Adrenal gland (tissue), 5 donors: ENCODE data around the gene MILR1.

ENCODE experiments used
- POLR2A ChIP-seq, 2 donors: fragments of 450-650 bp; IDR thresholded peaks; one replicate each; pipeline ENCODE4 v1.6.1; 2017; ENCODE audit warnings: antibody characterized with exemption in 2 of 2, mild to moderate bottlenecking in 2 of 2, moderate library complexity in 1 of 2
- TF ChIP-seq, protein P1 (sequence below), 6 experiments: fragments of 450-650 bp in 4 of 6; fragments of 200-600 bp in 2 of 6; sonication (generic) in 1 of 6; IDR thresholded peaks; 1 replicate in 5 of 6; 2 replicates in 1 of 6; pipeline versions ENCODE4 v1.5.1 to v1.8.0; 2016 to 2021; ENCODE audit warnings: antibody characterized with exemption in 6 of 6, mild to moderate bottlenecking in 2 of 6, moderate library complexity in 1 of 6
- donor health status: DM: no; HTN: no; CAD: no.

DNA sequence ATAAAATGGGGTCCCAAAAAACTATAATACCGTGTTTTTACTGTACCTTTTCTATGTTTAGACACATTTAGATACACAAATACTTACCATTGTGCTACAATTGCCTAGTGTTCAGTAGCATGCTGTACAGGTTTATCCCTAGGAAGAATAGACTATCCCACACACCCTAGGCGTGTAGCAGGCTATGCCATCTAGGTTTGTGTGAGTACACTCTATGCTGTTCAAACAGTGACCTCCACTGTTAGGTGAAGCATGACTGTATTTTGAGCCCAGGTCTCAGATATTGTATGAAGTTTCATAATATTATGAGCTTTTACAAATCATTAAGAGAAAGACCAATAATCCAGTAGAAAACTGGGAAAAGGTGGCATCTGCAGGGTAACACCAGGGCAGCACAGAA is 23.6 kb downstream of the MILR1 start:
- TF ChIP-seq POLR2A (IDR thresholded peaks at IDR 0.05), result no peak
- TF ChIP-seq, protein P1, sequence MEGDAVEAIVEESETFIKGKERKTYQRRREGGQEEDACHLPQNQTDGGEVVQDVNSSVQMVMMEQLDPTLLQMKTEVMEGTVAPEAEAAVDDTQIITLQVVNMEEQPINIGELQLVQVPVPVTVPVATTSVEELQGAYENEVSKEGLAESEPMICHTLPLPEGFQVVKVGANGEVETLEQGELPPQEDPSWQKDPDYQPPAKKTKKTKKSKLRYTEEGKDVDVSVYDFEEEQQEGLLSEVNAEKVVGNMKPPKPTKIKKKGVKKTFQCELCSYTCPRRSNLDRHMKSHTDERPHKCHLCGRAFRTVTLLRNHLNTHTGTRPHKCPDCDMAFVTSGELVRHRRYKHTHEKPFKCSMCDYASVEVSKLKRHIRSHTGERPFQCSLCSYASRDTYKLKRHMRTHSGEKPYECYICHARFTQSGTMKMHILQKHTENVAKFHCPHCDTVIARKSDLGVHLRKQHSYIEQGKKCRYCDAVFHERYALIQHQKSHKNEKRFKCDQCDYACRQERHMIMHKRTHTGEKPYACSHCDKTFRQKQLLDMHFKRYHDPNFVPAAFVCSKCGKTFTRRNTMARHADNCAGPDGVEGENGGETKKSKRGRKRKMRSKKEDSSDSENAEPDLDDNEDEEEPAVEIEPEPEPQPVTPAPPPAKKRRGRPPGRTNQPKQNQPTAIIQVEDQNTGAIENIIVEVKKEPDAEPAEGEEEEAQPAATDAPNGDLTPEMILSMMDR (IDR thresholded peaks at IDR 0.05), result no peak
